ENCODE measurements around the gene CPSF2.

- TF ChIP-seq YY1 (IDR thresholded peaks at IDR 0.05; ENCODE audit: insufficient read depth, insufficient read length) (no peak), ZNF274 (IDR thresholded peaks at IDR 0.05; ENCODE audit: low read depth, low read length) (no peak)
Measured at GRCh38 chr14:92203116-92203515, 81.3 kb downstream of the CPSF2 start.
